ENCODE results near the gene PTPRM. TPM values are rescaled to one million over a fixed set of nuclear protein-coding genes. Genes with fewer than 3 reads are reported as not detected.

Gene PTPRM
- total RNA-seq, 1 donor = 84.7 TPM

GRCh38 chr18:8424481-8424880 lies 857.4 kb downstream of the PTPRM start:
- Histone ChIP-seq H3K4me3 (ENCODE audit: insufficient read depth, low read length) (no peak overlapping the region), H3K9me3 (ENCODE audit: low read depth, low read length) (no peaks in the 10 kb centered on the region), H3K27me3 (ENCODE audit: insufficient read depth, low read length) (no peaks in the 10 kb centered on the region), H3K79me2 (ENCODE audit: insufficient read depth, low read length) (no peaks in the 10 kb centered on the region), H2AFZ (ENCODE audit: low read length) (no peak overlapping the region), H3K27ac (ENCODE audit: low read depth, low read length) (no peak overlapping the region), H3K4me1 (ENCODE audit: insufficient read depth, low read length) (peaks cover 20% of the 10 kb centered on the region), H4K20me1 (ENCODE audit: insufficient read depth, low read length) (no peaks in the 10 kb centered on the region), H3K36me3 (ENCODE audit: insufficient read depth, low read length) (no peaks in the 10 kb centered on the region), H3K4me2 (ENCODE audit: insufficient read depth, low read length) (no peak overlapping the region)
- no peak for TF ChIP-seq CTCF (IDR thresholded peaks at IDR 0.05; ENCODE audit: extremely low read depth, low read depth, low read length)
- DNase-seq (ENCODE audit: insufficient read length, low spot score, missing footprints) = no peak

GRCh38 chr18:8424917-8425725 lies 858.0 kb downstream of the PTPRM start:
- Histone ChIP-seq H3K27ac (ENCODE audit: low read depth, low read length) (peak overlapping the region; percentile 60), H3K27me3 (ENCODE audit: insufficient read depth, low read length) (no peaks in the 10 kb centered on the region), H3K4me2 (ENCODE audit: insufficient read depth, low read length) (peak overlapping the region; percentile 68), H3K79me2 (ENCODE audit: insufficient read depth, low read length) (no peaks in the 10 kb centered on the region), H3K4me1 (ENCODE audit: insufficient read depth, low read length) (peaks cover 20% of the 10 kb centered on the region), H3K9me3 (ENCODE audit: low read depth, low read length) (no peaks in the 10 kb centered on the region), H3K4me3 (ENCODE audit: insufficient read depth, low read length) (no peak overlapping the region), H2AFZ (ENCODE audit: low read length) (no peak overlapping the region), H3K36me3 (ENCODE audit: insufficient read depth, low read length) (no peaks in the 10 kb centered on the region), H4K20me1 (ENCODE audit: insufficient read depth, low read length) (no peaks in the 10 kb centered on the region)
- DNase-seq (ENCODE audit: insufficient read length, low spot score, missing footprints) = peak; percentile 97
- no peak for TF ChIP-seq CTCF (IDR thresholded peaks at IDR 0.05; ENCODE audit: extremely low read depth, low read depth, low read length)

GRCh38 chr18:8426401-8426800 lies 859.3 kb downstream of the PTPRM start:
- TF ChIP-seq CTCF (IDR thresholded peaks at IDR 0.05; ENCODE audit: extremely low read depth, low read depth, low read length) = peak; percentile 24
- no peaks in the 10 kb centered on the region for H3K27me3 ChIP-seq (ENCODE audit: insufficient read depth, low read length)
- DNase-seq (ENCODE audit: insufficient read length, low spot score, missing footprints) = no peak
- H3K4me1 ChIP-seq (ENCODE audit: insufficient read depth, low read length) = peaks cover 20% of the 10 kb centered on the region
- H3K4me2 ChIP-seq (ENCODE audit: insufficient read depth, low read length) = no peak overlapping the region
- H3K36me3 ChIP-seq (ENCODE audit: insufficient read depth, low read length) = no peaks in the 10 kb centered on the region
- no peaks in the 10 kb centered on the region for H3K79me2 ChIP-seq (ENCODE audit: insufficient read depth, low read length)
- H4K20me1 ChIP-seq (ENCODE audit: insufficient read depth, low read length) = no peaks in the 10 kb centered on the region
- H3K9me3 ChIP-seq (ENCODE audit: low read depth, low read length) = no peaks in the 10 kb centered on the region
- no peak overlapping the region for H2AFZ ChIP-seq (ENCODE audit: low read length)
- no peak overlapping the region for H3K27ac ChIP-seq (ENCODE audit: low read depth, low read length)
- H3K4me3 ChIP-seq (ENCODE audit: insufficient read depth, low read length) = no peak overlapping the region

GRCh38 chr18:8427339-8427738 lies 860.2 kb downstream of the PTPRM start:
- Histone ChIP-seq H3K79me2 (ENCODE audit: insufficient read depth, low read length) (no peaks in the 10 kb centered on the region), H3K4me3 (ENCODE audit: insufficient read depth, low read length) (no peak overlapping the region), H3K27me3 (ENCODE audit: insufficient read depth, low read length) (no peaks in the 10 kb centered on the region), H3K27ac (ENCODE audit: low read depth, low read length) (no peak overlapping the region), H4K20me1 (ENCODE audit: insufficient read depth, low read length) (no peaks in the 10 kb centered on the region), H3K4me2 (ENCODE audit: insufficient read depth, low read length) (no peak overlapping the region), H3K4me1 (ENCODE audit: insufficient read depth, low read length) (peaks cover 20% of the 10 kb centered on the region), H3K9me3 (ENCODE audit: low read depth, low read length) (no peaks in the 10 kb centered on the region), H3K36me3 (ENCODE audit: insufficient read depth, low read length) (no peaks in the 10 kb centered on the region), H2AFZ (ENCODE audit: low read length) (no peak overlapping the region)
- no peak for TF ChIP-seq CTCF (IDR thresholded peaks at IDR 0.05; ENCODE audit: extremely low read depth, low read depth, low read length)
- DNase-seq (ENCODE audit: insufficient read length, low spot score, missing footprints) = no peak

Measured in osteoblast (primary cell).